ENCODE measurements around the gene SPTLC2.
A peak's percentile ranks its signal among the peaks of the same experiment; 100 is the strongest.

SPTLC2 gene

GRCh38 chr14:77498984-77499527 is 117.4 kb downstream of the SPTLC2 start:
- Histone ChIP-seq H3K4me3 (peak overlapping the region; percentile 69), H3K27ac (no peak overlapping the region), H3K4me2 (peak overlapping the region; percentile 98), H3K9me3 (peaks cover 11% of the 10 kb centered on the region), H3K36me3 (no peaks in the 10 kb centered on the region), H3K9ac (peak overlapping the region; percentile 38; the same call in 1 of the 2 replicates), H3K27me3 (peaks cover 48% of the 10 kb centered on the region), H4K20me1 (peaks cover 19% of the 10 kb centered on the region), H3K4me1 (peaks cover 33% of the 10 kb centered on the region)
- TF ChIP-seq Cebpa-rat (IDR thresholded peaks at IDR 0.05): no peak

DNA sequence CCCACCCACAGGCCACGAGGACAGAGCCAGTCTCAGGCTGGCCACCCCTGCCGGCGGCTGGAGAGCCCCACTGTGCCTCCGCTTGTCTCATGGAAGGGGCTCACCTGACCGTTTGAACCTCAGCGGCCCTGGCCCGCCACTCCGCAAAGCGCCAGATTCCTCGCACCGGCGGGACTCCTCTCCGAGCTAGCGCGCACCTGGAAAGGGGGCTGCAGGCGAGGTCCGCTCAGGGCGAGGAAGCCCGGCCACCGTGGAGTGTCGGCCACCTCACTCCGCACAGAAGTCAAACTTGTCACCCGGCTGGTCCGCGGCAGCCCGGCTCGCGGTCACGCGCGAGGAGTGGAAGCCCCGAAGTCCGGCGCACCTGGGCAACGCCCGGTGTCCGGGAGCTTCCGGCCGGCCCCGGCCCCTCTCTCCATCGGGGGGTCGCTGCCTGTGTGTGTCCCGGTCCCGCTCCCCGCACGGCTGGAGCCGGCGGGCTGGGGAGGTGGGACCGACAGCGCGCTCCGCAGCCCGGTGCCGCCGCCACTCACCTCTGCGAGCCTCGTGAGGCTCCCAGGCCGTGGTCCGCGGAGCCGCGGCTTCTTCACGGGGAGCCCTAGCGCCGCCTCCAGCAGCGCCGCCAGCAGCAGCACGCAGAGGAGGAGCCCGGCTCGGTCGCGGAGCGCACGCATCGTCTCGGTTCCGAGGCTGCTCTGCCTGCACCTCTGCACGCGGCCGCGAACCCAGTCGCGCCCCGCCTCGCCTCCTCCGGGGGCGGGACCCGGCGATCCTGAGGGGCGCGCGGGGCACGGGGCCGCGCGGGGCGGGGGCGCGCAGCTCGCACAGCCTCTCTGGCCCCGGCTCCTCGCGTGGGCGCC is 118.1 kb downstream of the SPTLC2 start, which contains the start of gene ISM2:
Gene ISM2 (minus strand): TSS at position 697 of the 860 bp plus-strand sequence. CDS start 23 bp downstream, at position 674.
- H3K27ac ChIP-seq: no peak within 1 kb of the TSS
- H3K36me3 ChIP-seq: no peaks in the 10 kb centered on the region
- peaks cover 19% of the 10 kb centered on the region for H4K20me1 ChIP-seq
- peak within 1 kb of the TSS; percentile 38; the same call in 1 of the 2 replicates for H3K9ac ChIP-seq
- H3K4me2 ChIP-seq: peak within 1 kb of the TSS; percentile 98
- peaks cover 33% of the 10 kb centered on the region for H3K4me1 ChIP-seq
- no peak for TF ChIP-seq Cebpa-rat (IDR thresholded peaks at IDR 0.05)
- H3K27me3 ChIP-seq: peaks cover 48% of the 10 kb centered on the region
- H3K9me3 ChIP-seq: peaks cover 4% of the 10 kb centered on the region
- H3K4me3 ChIP-seq: peak within 1 kb of the TSS; percentile 69

DNA sequence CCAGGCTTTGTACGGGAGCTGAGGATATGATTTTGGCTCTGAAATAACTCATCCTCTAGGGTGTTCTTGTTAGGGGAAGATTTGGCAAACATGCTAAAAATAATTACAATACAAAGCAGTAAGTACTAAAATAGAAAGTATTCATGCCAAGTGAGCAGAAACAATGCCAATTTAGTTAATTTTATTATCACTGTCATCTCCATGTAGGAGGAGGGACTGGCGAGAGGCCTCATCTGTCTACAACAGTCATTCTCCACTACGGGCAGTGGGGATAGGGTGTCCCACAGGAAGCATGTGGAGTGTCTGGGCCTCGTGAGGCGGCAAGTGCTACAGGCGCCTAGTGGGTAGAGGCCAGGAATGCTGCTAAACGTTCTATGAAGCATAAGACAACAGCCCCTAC is 121.1 kb downstream of the SPTLC2 start:
- peaks cover 33% of the 10 kb centered on the region for H3K4me1 ChIP-seq
- TF ChIP-seq Cebpa-rat (IDR thresholded peaks at IDR 0.05): no peak
- H3K36me3 ChIP-seq: no peaks in the 10 kb centered on the region
- H4K20me1 ChIP-seq: peaks cover 19% of the 10 kb centered on the region
- peak overlapping the region; percentile 70 for H3K4me2 ChIP-seq
- peaks cover 36% of the 10 kb centered on the region for H3K27me3 ChIP-seq
- H3K9me3 ChIP-seq: no peaks in the 10 kb centered on the region
- no peak overlapping the region for H3K9ac ChIP-seq
- H3K4me3 ChIP-seq: no peak overlapping the region
- no peak overlapping the region for H3K27ac ChIP-seq

GRCh38 chr14:77491056-77491455 is 125.4 kb downstream of the SPTLC2 start:
- Histone ChIP-seq H3K4me2 (no peak overlapping the region), H3K4me3 (no peak overlapping the region), H3K9me3 (no peaks in the 10 kb centered on the region), H3K36me3 (no peaks in the 10 kb centered on the region), H3K9ac (no peak overlapping the region), H3K27ac (no peak overlapping the region), H3K27me3 (no peaks in the 10 kb centered on the region), H4K20me1 (no peaks in the 10 kb centered on the region), H3K4me1 (peaks cover 30% of the 10 kb centered on the region)
- TF ChIP-seq Cebpa-rat (IDR thresholded peaks at IDR 0.05): no peak

- no peaks in the 10 kb centered on the region for H3K36me3 ChIP-seq
- H3K9ac ChIP-seq: no peak overlapping the region
- no peaks in the 10 kb centered on the region for H3K27me3 ChIP-seq
- no peak overlapping the region for H3K27ac ChIP-seq
- peaks cover 24% of the 10 kb centered on the region for H3K4me1 ChIP-seq
- no peaks in the 10 kb centered on the region for H3K9me3 ChIP-seq
- H3K4me3 ChIP-seq: no peak overlapping the region
- no peak for TF ChIP-seq Cebpa-rat (IDR thresholded peaks at IDR 0.05)
- no peaks in the 10 kb centered on the region for H4K20me1 ChIP-seq
- H3K4me2 ChIP-seq: no peak overlapping the region
Measured at GRCh38 chr14:77490347-77490986, 126.0 kb downstream of the SPTLC2 start.

- Histone ChIP-seq H4K20me1 (no peaks in the 10 kb centered on the region; the same call in 1 of the 2 replicates), H3K36me3 (no peaks in the 10 kb centered on the region), H3K4me3 (no peak overlapping the region), H3K4me1 (peaks cover 20% of the 10 kb centered on the region), H3K9ac (no peak overlapping the region), H3K27ac (no peak overlapping the region), H3K4me2 (no peak overlapping the region), H3K27me3 (no peaks in the 10 kb centered on the region), H3K9me3 (no peaks in the 10 kb centered on the region)
- TF ChIP-seq Cebpa-rat (IDR thresholded peaks at IDR 0.05): no peak
Measured at GRCh38 chr14:77489041-77489440, 127.4 kb downstream of the SPTLC2 start.

GRCh38 chr14:77488558-77488957 is 127.9 kb downstream of the SPTLC2 start:
- Histone ChIP-seq H4K20me1 (no peaks in the 10 kb centered on the region; the same call in 1 of the 2 replicates), H3K27ac (no peak overlapping the region), H3K27me3 (no peaks in the 10 kb centered on the region), H3K36me3 (no peaks in the 10 kb centered on the region), H3K9me3 (no peaks in the 10 kb centered on the region), H3K4me1 (peaks cover 25% of the 10 kb centered on the region), H3K4me2 (no peak overlapping the region), H3K4me3 (no peak overlapping the region), H3K9ac (no peak overlapping the region)
- TF ChIP-seq Cebpa-rat (IDR thresholded peaks at IDR 0.05): no peak

GRCh38 chr14:77485901-77486678 is 130.3 kb downstream of the SPTLC2 start:
- no peak overlapping the region for H3K4me3 ChIP-seq
- no peak overlapping the region for H3K27ac ChIP-seq

GRCh38 chr14:77485256-77485655 is 131.2 kb downstream of the SPTLC2 start:
- H3K4me2 ChIP-seq: no peak overlapping the region
- no peaks in the 10 kb centered on the region for H3K9me3 ChIP-seq
- no peak overlapping the region for H3K27ac ChIP-seq
- H3K4me1 ChIP-seq: peaks cover 55% of the 10 kb centered on the region
- no peak overlapping the region for H3K9ac ChIP-seq
- H3K36me3 ChIP-seq: no peaks in the 10 kb centered on the region
- no peak for TF ChIP-seq Cebpa-rat (IDR thresholded peaks at IDR 0.05)
- H3K27me3 ChIP-seq: no peaks in the 10 kb centered on the region
- no peak overlapping the region for H3K4me3 ChIP-seq
- no peaks in the 10 kb centered on the region; the same call in 1 of the 2 replicates for H4K20me1 ChIP-seq

More at GRCh38 chr14:77485901-77486678, 130.3 kb downstream of the SPTLC2 start:
- Histone ChIP-seq H3K9me3 (no peaks in the 10 kb centered on the region), H3K4me1 (peaks cover 49% of the 10 kb centered on the region), H4K20me1 (no peaks in the 10 kb centered on the region; the same call in 1 of the 2 replicates), H3K27me3 (no peaks in the 10 kb centered on the region), H3K4me2 (no peak overlapping the region), H3K36me3 (no peaks in the 10 kb centered on the region), H3K9ac (no peak overlapping the region)
- no peak for TF ChIP-seq Cebpa-rat (IDR thresholded peaks at IDR 0.05)

Data from BLaER1 (cell line).